Central memory CD8-positive, alpha-beta T cell (primary cell): ENCODE measurements around the gene THSD4.
"Not testable (repeated sequence)": the region's sequence is repeated elsewhere in the genome, so short reads cannot be mapped to it uniquely, and the experiment has no call there.

Source experiments
- ATAC-seq: fragments of 150-1000 bp; cut with Tn5 transposase; replicated peaks from 2 replicates; pipeline ENCODE4 v1.10.0; 2022; ENCODE audit warnings: mild to moderate bottlenecking, moderate FRiP score, moderate number of reproducible peaks; ENCODE audit not compliant: poor library complexity, severe bottlenecking; ENCODE audit errors: extremely low read depth
- DNase-seq, 2 donors: peaks; one replicate each; pipeline ENCODE4 v3.0.0; 2021; ENCODE audit warnings: low spot score in 2 of 2
- H3K27ac Mint-ChIP-seq: one replicate; pipeline ENCODE4 v1.8.0; 2022; ENCODE audit warnings: low read depth, mild to moderate bottlenecking, moderate library complexity, mixed read lengths
- H3K27me3 Mint-ChIP-seq: one replicate; pipeline ENCODE4 v1.8.0; 2022; ENCODE audit warnings: mixed read lengths
- H3K36me3 Mint-ChIP-seq: one replicate; pipeline ENCODE4 v1.8.0; 2022; ENCODE audit warnings: mild to moderate bottlenecking, moderate library complexity, mixed read lengths; ENCODE audit not compliant: insufficient read depth
- H3K4me1 Mint-ChIP-seq: one replicate; pipeline ENCODE4 v1.8.0; 2022; ENCODE audit warnings: mixed read lengths
- H3K4me3 Mint-ChIP-seq: one replicate; pipeline ENCODE4 v1.8.0; 2022; ENCODE audit warnings: mild to moderate bottlenecking, moderate library complexity, mixed read lengths
- H3K9me3 Mint-ChIP-seq: one replicate; pipeline ENCODE4 v1.8.0; 2022; ENCODE audit warnings: mixed read lengths

THSD4 gene

GRCh38 chr15:71658827-71659729 is 543.8 kb downstream of the THSD4 start:
- H3K4me3 Mint-ChIP-seq = no peak overlapping the region
- no peaks in the 10 kb centered on the region for H3K27me3 Mint-ChIP-seq
- H3K36me3 Mint-ChIP-seq = peaks cover 2% of the 10 kb centered on the region
- no peaks in the 10 kb centered on the region for H3K4me1 Mint-ChIP-seq
- ATAC-seq (no peak), DNase-seq (no peak)
- H3K9me3 Mint-ChIP-seq = no peaks in the 10 kb centered on the region
- H3K27ac Mint-ChIP-seq = no peak overlapping the region

- ATAC-seq = no peak
- H3K27ac Mint-ChIP-seq = no peak overlapping the region
- DNase-seq = no peak
- H3K4me1 Mint-ChIP-seq = no peaks in the 10 kb centered on the region
- H3K27me3 Mint-ChIP-seq = no peaks in the 10 kb centered on the region
- no peak overlapping the region for H3K4me3 Mint-ChIP-seq
- H3K9me3 Mint-ChIP-seq = no peaks in the 10 kb centered on the region
- H3K36me3 Mint-ChIP-seq = peaks cover 2% of the 10 kb centered on the region
Observed at GRCh38 chr15:71659730-71660067, 544.4 kb downstream of the THSD4 start.

- H3K27ac Mint-ChIP-seq = no peak overlapping the region
- ATAC-seq = no peak
- no peaks in the 10 kb centered on the region for H3K27me3 Mint-ChIP-seq
- H3K4me3 Mint-ChIP-seq = no peak overlapping the region
- peaks cover 2% of the 10 kb centered on the region for H3K36me3 Mint-ChIP-seq
- H3K9me3 Mint-ChIP-seq = no peaks in the 10 kb centered on the region
- no peak for DNase-seq
- H3K4me1 Mint-ChIP-seq = no peaks in the 10 kb centered on the region
Observed at GRCh38 chr15:71660501-71660900, 545.2 kb downstream of the THSD4 start.

- no peak overlapping the region for H3K4me3 Mint-ChIP-seq
- H3K4me1 Mint-ChIP-seq = no peaks in the 10 kb centered on the region
- H3K9me3 Mint-ChIP-seq = no peaks in the 10 kb centered on the region
- ATAC-seq (no peak), DNase-seq (no peak)
- H3K27ac Mint-ChIP-seq = no peak overlapping the region
- H3K27me3 Mint-ChIP-seq = no peaks in the 10 kb centered on the region
- H3K36me3 Mint-ChIP-seq = no peaks in the 10 kb centered on the region
Observed at GRCh38 chr15:71662306-71662705, 547.0 kb downstream of the THSD4 start.

- no peak for DNase-seq
- H3K27me3 Mint-ChIP-seq = no peaks in the 10 kb centered on the region
- no peaks in the 10 kb centered on the region for H3K36me3 Mint-ChIP-seq
- no peaks in the 10 kb centered on the region for H3K9me3 Mint-ChIP-seq
- no peak overlapping the region for H3K27ac Mint-ChIP-seq
- no peaks in the 10 kb centered on the region for H3K4me1 Mint-ChIP-seq
- no peak overlapping the region for H3K4me3 Mint-ChIP-seq
- no peak for ATAC-seq
Observed at GRCh38 chr15:71664622-71665021, 549.4 kb downstream of the THSD4 start.

- no peak overlapping the region for H3K4me3 Mint-ChIP-seq
- H3K4me1 Mint-ChIP-seq = no peaks in the 10 kb centered on the region
- H3K9me3 Mint-ChIP-seq = peaks cover 4% of the 10 kb centered on the region
- H3K27ac Mint-ChIP-seq = no peak overlapping the region
- DNase-seq (no peak), ATAC-seq (no peak)
- no peaks in the 10 kb centered on the region for H3K36me3 Mint-ChIP-seq
- H3K27me3 Mint-ChIP-seq = peaks cover 6% of the 10 kb centered on the region
Observed at GRCh38 chr15:71666763-71667620, 551.7 kb downstream of the THSD4 start.

GRCh38 chr15:71669688-71670087 is 554.4 kb downstream of the THSD4 start:
- ATAC-seq = no peak
- peaks cover 4% of the 10 kb centered on the region for H3K9me3 Mint-ChIP-seq
- no peaks in the 10 kb centered on the region for H3K4me1 Mint-ChIP-seq
- no peak overlapping the region for H3K4me3 Mint-ChIP-seq
- peaks cover 30% of the 10 kb centered on the region for H3K27me3 Mint-ChIP-seq
- H3K27ac Mint-ChIP-seq = no peak overlapping the region
- DNase-seq = no peak
- no peaks in the 10 kb centered on the region for H3K36me3 Mint-ChIP-seq

- H3K27ac Mint-ChIP-seq, H3K9me3 Mint-ChIP-seq, ATAC-seq, H3K36me3 Mint-ChIP-seq, H3K4me1 Mint-ChIP-seq, DNase-seq, H3K4me3 Mint-ChIP-seq: not testable (repeated sequence)
- H3K27me3 Mint-ChIP-seq = peaks cover 35% of the 10 kb centered on the region
Observed at GRCh38 chr15:71670222-71670621, 555.0 kb downstream of the THSD4 start.

- H3K27ac Mint-ChIP-seq = no peak overlapping the region
- H3K36me3 Mint-ChIP-seq = no peaks in the 10 kb centered on the region
- no peaks in the 10 kb centered on the region for H3K4me1 Mint-ChIP-seq
- H3K27me3 Mint-ChIP-seq = peaks cover 52% of the 10 kb centered on the region
- no peak for ATAC-seq
- no peak overlapping the region for H3K4me3 Mint-ChIP-seq
- H3K9me3 Mint-ChIP-seq = peaks cover 4% of the 10 kb centered on the region
- no peak for DNase-seq
Observed at GRCh38 chr15:71674354-71674753, 559.1 kb downstream of the THSD4 start.

GRCh38 chr15:71677352-71677751 is 562.1 kb downstream of the THSD4 start:
- H3K27ac Mint-ChIP-seq = no peak overlapping the region
- H3K4me3 Mint-ChIP-seq = no peak overlapping the region
- ATAC-seq (no peak), DNase-seq (no peak)
- H3K4me1 Mint-ChIP-seq = no peaks in the 10 kb centered on the region
- H3K36me3 Mint-ChIP-seq = no peaks in the 10 kb centered on the region
- H3K27me3 Mint-ChIP-seq = peaks cover 55% of the 10 kb centered on the region
- no peaks in the 10 kb centered on the region for H3K9me3 Mint-ChIP-seq

- Mint-ChIP-seq H3K9me3 (no peaks in the 10 kb centered on the region), H3K4me1 (no peaks in the 10 kb centered on the region), H3K27me3 (peaks cover 51% of the 10 kb centered on the region), H3K36me3 (no peaks in the 10 kb centered on the region), H3K4me3 (no peak overlapping the region), H3K27ac (no peak overlapping the region)
- DNase-seq (no peak), ATAC-seq (no peak)
Observed at GRCh38 chr15:71677766-71678165, 562.5 kb downstream of the THSD4 start.

GRCh38 chr15:71678191-71678590 is 562.9 kb downstream of the THSD4 start:
- Mint-ChIP-seq H3K4me3 (no peak overlapping the region), H3K27me3 (peaks cover 51% of the 10 kb centered on the region), H3K4me1 (no peaks in the 10 kb centered on the region)

GRCh38 chr15:71678605-71679004 is 563.3 kb downstream of the THSD4 start:
- no peak for ATAC-seq
- H3K27me3 Mint-ChIP-seq = peaks cover 51% of the 10 kb centered on the region
- no peak overlapping the region for H3K4me3 Mint-ChIP-seq

More at GRCh38 chr15:71678191-71678590, 562.9 kb downstream of the THSD4 start:
- Mint-ChIP-seq H3K27ac (no peak overlapping the region), H3K9me3 (no peaks in the 10 kb centered on the region), H3K36me3 (no peaks in the 10 kb centered on the region)
- DNase-seq (no peak), ATAC-seq (no peak)

More at GRCh38 chr15:71678605-71679004, 563.3 kb downstream of the THSD4 start:
- Mint-ChIP-seq H3K9me3 (no peaks in the 10 kb centered on the region), H3K4me1 (no peaks in the 10 kb centered on the region), H3K36me3 (no peaks in the 10 kb centered on the region), H3K27ac (no peak overlapping the region)
- DNase-seq = no peak
